ENCODE data around the gene TTLL5.

- TF ChIP-seq CTCF (IDR thresholded peaks at IDR 0.05; ENCODE audit: insufficient read depth, low read length): no peak
- TF ChIP-seq POLR2AphosphoS5 (IDR thresholded peaks at IDR 0.05; ENCODE audit: low read depth): no peak
- no peak for TF ChIP-seq REST (IDR thresholded peaks at IDR 0.05; ENCODE audit: insufficient replicate concordance, low read depth)
These were observed 122.1 kb downstream of the TTLL5 start for GRCh38 chr14:75783184-75783583.
